K562 (cell line): ENCODE data around the gene CHTF8.

Experiments used
- ADNP ChIP-seq: fragments of 200-800 bp; sonication (Bioruptor generic); IDR thresholded peaks from 2 replicates; pipeline ENCODE4 v1.6.1; 2016; ENCODE audit warnings: missing genetic modification characterization, missing compliant biosample characterization
- CEBPB ChIP-seq: fragments of 450-650 bp; IDR thresholded peaks from 2 replicates; pipeline ENCODE4 v1.6.1; 2016; ENCODE audit warnings: missing genetic modification characterization, missing compliant biosample characterization
- CREB5 ChIP-seq: fragments of 250-450 bp; sonication (Bioruptor Pico); IDR thresholded peaks from 2 replicates; pipeline ENCODE4 v1.5.0; 2020; ENCODE audit warnings: mild to moderate bottlenecking
- CTCF ChIP-seq, 3 experiments: IDR thresholded peaks in 2 of 3; conservative IDR thresholded peaks in 1 of 3; 2 replicates each; pipeline ENCODE4 v1.5.1; 2011 to 2012; ENCODE audit warnings: low read length in 3 of 3, mild to moderate bottlenecking in 3 of 3, control low read depth in 2 of 3, improper control_type of control experiment in 1 of 3, inconsistent platforms in 1 of 3, low read depth in 1 of 3, mixed read lengths in 1 of 3, moderate library complexity in 1 of 3; ENCODE audit not compliant: insufficient read depth in 2 of 3
- EZH2 ChIP-seq: IDR thresholded peaks from 2 replicates; pipeline ENCODE4 v1.6.1; 2012; ENCODE audit warnings: low read depth, mild to moderate bottlenecking, inconsistent platforms, low read length, borderline replicate concordance
- FIP1L1 ChIP-seq: fragments of 200-400 bp; formaldehyde crosslinking; IDR thresholded peaks from 2 replicates; pipeline ENCODE4 v1.6.1; 2018; ENCODE audit warnings: mild to moderate bottlenecking, low read depth, low read length; ENCODE audit not compliant: poor library complexity, severe bottlenecking
- FOXK2 ChIP-seq, 2 experiments: fragments of 450-650 bp; IDR thresholded peaks in 1 of 2; conservative IDR thresholded peaks in 1 of 2; 2 replicates each; pipeline ENCODE4 v1.6.1; 2016; ENCODE audit warnings: low read depth in 2 of 2, mild to moderate bottlenecking in 1 of 2
- MEF2A ChIP-seq: IDR thresholded peaks from 2 replicates; pipeline ENCODE4 v1.6.1; 2011; ENCODE audit warnings: low read depth, mild to moderate bottlenecking, low read length, moderate library complexity; ENCODE audit not compliant: control insufficient read depth
- RAD21 ChIP-seq, 2 experiments: fragments of 250-450 bp in 1 of 2; fragments of 450-650 bp in 1 of 2; sonication (Bioruptor Pico) in 1 of 2; formaldehyde crosslinking in 1 of 2; IDR thresholded peaks in 1 of 2; conservative IDR thresholded peaks in 1 of 2; 2 replicates each; pipeline versions ENCODE4 v1.4.0 to v1.8.0; 2020 to 2022; ENCODE audit warnings: mild to moderate bottlenecking in 2 of 2, moderate library complexity in 1 of 2
- SMAD2 ChIP-seq: fragments of 150-350 bp; IDR thresholded peaks from 2 replicates; pipeline ENCODE4 v1.6.1; 2014; ENCODE audit warnings: low read depth, mild to moderate bottlenecking, low read length
- TAF1 ChIP-seq: IDR thresholded peaks from 2 replicates; pipeline ENCODE4 v1.6.1; 2011; ENCODE audit warnings: mild to moderate bottlenecking, low read length, moderate library complexity; ENCODE audit not compliant: insufficient read depth, control insufficient read depth, severe bottlenecking; ENCODE audit errors: extremely low read depth
- TFAP4 ChIP-seq: sonication (generic); formaldehyde crosslinking; IDR thresholded peaks from 2 replicates; pipeline ENCODE4 v1.8.0; 2022; ENCODE audit warnings: missing genetic modification reagents, mild to moderate bottlenecking, moderate library complexity, borderline replicate concordance

- no peak for TF ChIP-seq CTCF (IDR thresholded peaks at IDR 0.05 in 2 of 3, conservative IDR thresholded peaks at IDR 0.05 in 1 of 3; ENCODE audit: insufficient read depth in 2 of 3, low read depth in 1 of 3, low read length in 3 of 3)
- TF ChIP-seq FOXK2 (conservative IDR thresholded peaks at IDR 0.05 in 1 of 2, IDR thresholded peaks at IDR 0.05 in 1 of 2; ENCODE audit: low read depth in 2 of 2) = no peak
- TF ChIP-seq ADNP (tag) = no peak
- TF ChIP-seq FIP1L1 = no peak
- TF ChIP-seq EZH2 = no peak
- no peak for TF ChIP-seq MEF2A
- TF ChIP-seq RAD21 (CRISPR knock-in tag; conservative IDR thresholded peaks at IDR 0.05 in 1 of 2, IDR thresholded peaks at IDR 0.05 in 1 of 2) = no peak
- no peak for TF ChIP-seq CREB5 (CRISPR knock-in tag)
- no peak for TF ChIP-seq TAF1
- TF ChIP-seq TFAP4 (CRISPR knock-in tag) = no peak
- TF ChIP-seq CEBPB = no peak
- no peak for TF ChIP-seq SMAD2
Observed at GRCh38 chr16:69110406-69110805, 22.0 kb downstream of the CHTF8 start.
